GM18909 (cell line): ENCODE results near the gene SCYGR3.
A peak's percentile ranks its signal among the peaks of the same experiment; 100 is the strongest.
"Not testable (repeated sequence)": the region's sequence is repeated elsewhere in the genome, so short reads cannot be mapped to it uniquely, and the experiment has no call there.

Experiments
- ATAC-seq: cut with Tn5 transposase; IDR thresholded peaks from one replicate; pipeline ENCODE4 v1.9.1; 2021; ENCODE audit warnings: mild to moderate bottlenecking; ENCODE audit not compliant: unreplicated experiment, poor library complexity

The SCYGR3 gene

GRCh38 chr2:227615181-227615580 is 541 bp upstream of the SCYGR3 start:
- ATAC-seq, result no peak

GRCh38 chr2:227614246-227614645 is 394 bp downstream of the SCYGR3 start:
- no peak for ATAC-seq

GRCh38 chr2:227613272-227613660 is 1.4 kb downstream of the SCYGR3 start:
- no peak for ATAC-seq

DNA sequence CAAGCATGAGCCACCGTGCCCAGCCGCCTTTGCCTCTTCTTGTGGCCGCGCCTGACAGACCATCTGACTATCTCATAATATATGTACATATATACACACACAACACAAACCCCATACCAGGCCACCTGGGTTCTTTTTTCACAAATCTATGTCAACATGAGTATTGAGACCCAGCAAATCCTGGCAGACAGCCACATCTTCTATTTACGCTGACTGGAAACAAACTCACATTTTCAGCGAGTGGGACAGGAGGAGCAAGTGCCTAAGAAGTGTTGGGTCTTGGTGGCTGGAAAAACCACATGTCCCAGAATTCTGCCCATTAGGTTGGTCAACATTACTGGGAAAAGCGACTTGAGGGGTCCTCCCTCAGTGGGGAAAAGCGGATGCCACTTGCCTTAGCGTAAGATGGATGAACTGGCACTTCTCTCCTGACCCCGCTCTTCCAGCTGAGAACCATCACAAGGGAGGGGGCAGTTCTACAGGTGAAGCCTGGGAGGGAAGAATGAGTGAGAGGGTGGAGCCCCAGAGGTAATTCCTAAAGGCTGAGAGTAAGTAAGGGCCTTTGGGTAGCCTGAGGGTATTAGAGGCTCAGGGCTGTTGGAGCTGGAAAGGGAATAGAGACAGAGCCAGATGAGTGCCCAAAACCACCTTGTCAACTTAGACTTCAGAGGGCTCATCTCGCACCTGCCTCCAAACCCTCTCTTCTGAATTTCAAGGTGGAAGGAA is 1.9 kb downstream of the SCYGR3 start:
- ATAC-seq, result no peak

DNA sequence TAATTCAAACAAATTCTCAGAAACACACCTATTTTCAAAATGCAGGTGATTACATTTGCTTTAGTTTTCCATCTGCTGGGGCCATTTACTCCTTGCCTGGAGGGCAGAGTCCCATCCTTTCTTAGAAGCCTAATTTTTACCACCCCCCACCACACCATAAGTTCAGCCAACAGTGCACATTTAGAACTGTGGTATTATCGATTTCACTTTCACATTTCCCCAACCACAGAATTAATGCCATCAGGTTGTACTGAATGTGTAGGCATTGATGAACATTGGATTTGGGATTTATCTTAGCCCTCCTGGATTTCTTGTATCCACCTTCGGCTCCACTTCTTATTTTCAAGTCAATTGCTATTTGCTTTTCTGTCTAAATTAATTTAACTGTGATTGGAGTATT is 4.5 kb downstream of the SCYGR3 start:
- ATAC-seq, result no peak

GRCh38 chr2:227608561-227609338 is 5.9 kb downstream of the SCYGR3 start:
- ATAC-seq, result peak; percentile 69

GRCh38 chr2:227607941-227608340 is 6.7 kb downstream of the SCYGR3 start:
- ATAC-seq, result no peak

DNA sequence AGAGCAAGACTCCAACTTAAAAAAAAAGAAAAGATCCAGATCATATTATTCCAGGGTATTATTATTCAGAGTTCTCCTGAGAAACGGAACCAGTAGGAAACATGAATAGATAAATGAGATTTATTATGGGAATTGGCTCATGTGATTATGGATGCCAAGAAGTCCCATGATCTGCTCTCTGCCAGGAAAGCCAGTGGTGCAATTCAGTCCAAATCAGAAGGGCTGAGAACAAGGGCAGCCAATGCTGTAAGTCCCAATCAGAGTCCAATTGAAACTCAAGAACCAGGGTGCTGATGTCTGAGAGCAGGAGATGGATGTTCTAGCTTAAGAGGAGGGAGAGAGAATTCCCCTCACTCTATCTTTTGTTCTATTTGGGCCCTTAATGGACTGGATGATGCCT is 8.2 kb downstream of the SCYGR3 start:
- no peak for ATAC-seq

DNA sequence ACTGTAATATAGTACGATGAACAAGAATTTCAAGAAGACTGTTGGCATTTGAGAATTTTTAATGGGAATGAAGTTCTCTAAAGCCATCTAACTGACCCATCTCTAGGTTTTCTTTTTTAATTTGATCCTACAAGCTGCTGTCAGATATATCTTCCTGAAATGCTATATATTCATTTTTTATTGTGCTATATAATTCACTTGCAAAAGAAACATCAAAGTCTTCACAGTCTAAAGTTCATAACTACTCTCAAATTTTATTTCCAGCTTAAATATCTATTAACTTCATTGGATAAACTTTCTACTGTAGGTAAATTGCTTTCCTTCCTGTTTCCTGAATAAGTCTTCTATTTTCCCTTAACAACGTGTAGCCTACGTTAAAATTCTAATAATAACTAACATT is 12.3 kb downstream of the SCYGR3 start:
- no peak for ATAC-seq

DNA sequence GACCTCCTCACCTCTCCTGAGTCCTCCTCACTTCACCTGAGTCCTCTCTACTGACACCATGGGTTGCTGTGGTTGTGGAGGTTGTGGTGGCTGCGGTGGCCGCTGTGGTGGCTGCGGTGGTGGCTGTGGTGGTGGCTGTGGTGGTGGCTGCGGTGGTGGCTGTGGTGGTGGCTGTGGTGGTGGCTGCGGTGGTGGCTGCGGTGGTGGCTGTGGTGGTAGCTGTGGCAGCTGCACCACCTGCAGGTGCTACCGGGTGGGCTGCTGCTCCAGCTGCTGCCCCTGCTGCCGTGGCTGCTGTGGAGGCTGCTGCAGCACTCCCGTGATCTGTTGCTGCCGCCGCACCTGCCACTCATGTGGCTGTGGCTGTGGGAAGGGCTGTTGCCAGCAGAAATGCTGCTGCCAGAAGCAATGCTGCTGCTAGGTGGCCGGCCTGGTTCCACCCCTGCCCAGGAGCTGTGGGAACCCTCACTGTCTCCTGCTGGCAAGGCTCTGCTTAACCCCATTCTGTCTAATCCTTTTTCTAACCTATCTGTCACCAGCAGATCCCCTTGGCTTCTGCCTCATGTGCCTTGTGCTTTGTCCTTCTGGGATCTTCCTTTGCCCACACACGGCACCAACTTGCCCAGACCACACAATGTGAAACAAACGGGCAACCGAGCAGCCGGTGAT is 15.7 kb downstream of the SCYGR3 start, which contains the start of gene SCYGR2:
Gene SCYGR2 (plus strand): TSS at position 59 of the 669 bp plus-strand sequence. CDS start 0 bp downstream, at position 59.
- ATAC-seq, result not testable (repeated sequence)

DNA sequence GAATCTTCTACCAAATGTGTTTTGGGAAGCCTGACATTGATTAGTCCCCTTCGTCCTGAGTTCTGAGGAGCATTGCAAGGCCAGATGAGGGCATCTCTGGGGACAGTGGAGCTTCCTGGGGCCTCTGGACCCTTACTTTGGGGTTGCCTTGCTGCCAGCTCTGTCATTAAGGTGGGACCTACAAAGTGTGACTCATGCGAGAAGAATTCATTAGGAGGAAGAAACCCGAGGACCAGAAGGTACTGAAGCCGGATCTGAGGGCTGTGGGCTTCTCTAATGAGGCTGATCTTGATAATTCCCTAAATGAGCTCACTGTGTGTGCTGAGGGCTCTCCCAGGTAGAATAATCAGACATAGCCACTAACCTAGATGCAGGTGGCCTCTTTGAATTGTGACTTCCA is 16.6 kb downstream of the SCYGR3 start:
- no peak for ATAC-seq

DNA sequence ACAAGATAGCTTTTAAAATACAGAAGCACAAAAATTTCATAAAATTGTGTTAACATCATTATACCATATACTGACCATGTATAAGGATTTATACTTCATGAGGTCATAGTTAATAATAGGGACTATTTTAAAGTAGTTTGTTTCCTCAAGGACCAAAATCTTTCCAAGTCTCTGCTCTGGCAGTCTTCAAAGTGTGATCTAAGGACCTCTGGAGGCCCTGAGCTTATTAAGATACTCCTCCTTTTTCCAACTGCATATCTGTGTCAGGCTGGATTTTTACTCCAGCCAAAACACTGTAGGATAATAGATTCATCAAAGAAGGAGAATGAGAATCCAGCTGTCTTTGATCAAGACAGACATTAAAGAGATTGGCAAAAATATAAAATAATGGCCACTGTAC is 17.6 kb downstream of the SCYGR3 start:
- no peak for ATAC-seq

- no peak for ATAC-seq
Observed at GRCh38 chr2:227595797-227596196, 18.8 kb downstream of the SCYGR3 start.

- ATAC-seq, result no peak
Observed at GRCh38 chr2:227592694-227593387, 21.8 kb downstream of the SCYGR3 start.

- no peak for ATAC-seq
Observed at GRCh38 chr2:227582369-227582768, 32.3 kb downstream of the SCYGR3 start.

DNA sequence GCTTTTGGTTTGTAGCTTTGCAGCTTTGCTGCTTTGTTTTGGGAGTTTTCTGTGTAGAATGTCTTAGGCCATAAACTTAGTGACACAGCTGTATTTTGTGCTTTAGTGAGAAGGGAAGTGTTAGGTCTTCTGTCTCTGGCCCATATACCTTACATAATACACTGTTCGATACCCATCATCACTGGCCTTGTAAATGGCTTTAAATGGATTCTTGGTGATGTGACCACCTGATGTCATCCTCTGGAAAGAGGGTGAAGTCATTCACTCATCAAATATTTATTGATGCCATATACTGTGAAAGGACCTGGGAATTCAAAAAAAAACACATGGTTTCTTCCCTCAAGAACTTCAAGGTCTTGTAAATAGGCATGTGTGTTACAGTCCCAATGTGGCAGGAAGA is 34.8 kb downstream of the SCYGR3 start:
- no peak for ATAC-seq

GRCh38 chr2:227578642-227579041 is 36.0 kb downstream of the SCYGR3 start:
- ATAC-seq, result no peak

DNA sequence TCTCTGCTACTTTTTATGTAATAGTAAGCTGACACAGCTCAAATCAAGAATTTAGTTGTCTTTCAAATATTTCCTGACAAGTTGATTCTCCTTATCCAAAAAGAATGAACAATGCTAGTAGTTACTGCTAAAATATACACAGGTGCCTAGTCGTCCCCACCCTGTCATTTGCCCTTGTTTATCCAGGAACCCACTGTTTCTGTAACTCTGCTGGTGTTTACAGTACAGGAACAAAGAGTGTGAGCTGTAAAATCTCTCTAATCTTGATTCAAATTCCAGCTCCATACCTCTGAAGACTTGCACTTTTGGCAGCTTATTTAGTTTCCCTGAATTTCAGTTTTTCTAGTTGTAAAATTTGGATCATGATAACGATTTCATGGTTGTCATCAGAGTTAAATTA is 37.1 kb downstream of the SCYGR3 start:
- no peak for ATAC-seq

DNA sequence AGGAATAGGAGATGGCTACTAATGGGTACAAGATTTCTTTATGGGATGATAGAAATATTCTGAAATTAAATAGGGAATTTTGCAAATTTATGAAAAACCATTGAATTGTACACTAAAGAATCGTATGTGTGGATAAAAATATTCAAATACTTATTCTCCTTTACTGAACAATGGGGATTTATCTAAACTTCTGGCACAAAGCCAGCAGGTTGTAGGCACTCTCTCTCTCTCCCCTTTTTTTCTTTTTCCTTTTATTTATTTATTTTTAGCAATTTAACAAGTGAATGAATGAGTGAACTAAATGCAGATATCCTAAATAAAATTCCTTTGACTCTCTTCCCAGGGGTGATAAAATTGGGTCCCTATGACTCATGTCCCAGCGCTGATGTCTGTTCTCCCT is 37.8 kb downstream of the SCYGR3 start:
- ATAC-seq, result no peak

GRCh38 chr2:227576110-227576509 is 38.5 kb downstream of the SCYGR3 start:
- no peak for ATAC-seq

GRCh38 chr2:227570615-227571014 is 44.0 kb downstream of the SCYGR3 start:
- ATAC-seq, result no peak
